GM19193 (cell line): Measurements from ENCODE around the gene USP50.

Experiments used
- POLR2A ChIP-seq: IDR thresholded peaks from 4 replicates; pipeline ENCODE4 v1.6.1; 2011; ENCODE audit not compliant: insufficient read depth, insufficient read length; ENCODE audit errors: extremely low read depth

The USP50 gene

GRCh38 chr15:50452927-50453326 is 93.5 kb downstream of the USP50 start:
- no peak for TF ChIP-seq POLR2A
